Upper lobe of right lung (tissue), 1 donor: ENCODE results near the gene DNAJB1. TPM values are rescaled to one million over a fixed set of nuclear protein-coding genes. Genes with fewer than 3 reads are reported as not detected.
A peak's percentile ranks its signal among the peaks of the same experiment; 100 is the strongest.

Source experiments
- ATAC-seq: fragments of 200-7000 bp; cut with Tn5 transposase; one replicate; pipeline ENCODE4 v1.9.1; 2020; ENCODE audit warnings: mild to moderate bottlenecking, moderate library complexity
- DNase-seq: peaks from one replicate; pipeline ENCODE4 v3.0.0-alpha.2; 2020
- H3K27ac ChIP-seq: fragments of 200-600 bp; one replicate; pipeline ENCODE4 v1.8.0; 2022
- H3K27me3 ChIP-seq: fragments of 200-600 bp; one replicate; pipeline ENCODE4 v1.8.0; 2022; ENCODE audit warnings: mild to moderate bottlenecking
- H3K36me3 ChIP-seq: fragments of 200-600 bp; one replicate; pipeline ENCODE4 v1.8.0; 2022
- H3K4me1 ChIP-seq: fragments of 200-600 bp; one replicate; pipeline ENCODE4 v1.8.0; 2022
- H3K4me3 ChIP-seq: fragments of 200-600 bp; one replicate; pipeline ENCODE4 v1.8.0; 2022; ENCODE audit warnings: mild to moderate bottlenecking
- H3K9me3 ChIP-seq: fragments of 200-600 bp; one replicate; pipeline ENCODE4 v1.8.0; 2022
- intact Hi-C: fragments of 100-400 bp; cut with DNase I; formaldehyde crosslinking; loops from one replicate; pipeline ENCODE4 v1.11.0; 2022
- total RNA-seq: library from RNA; stranded (reverse); fragmentation: NEBNext Ultra II Directional; extraction: Animal tissue kit (Norgen Biotek cat#: 25700); gene quantifications from one replicate; pipeline ENCODE4 v1.2.1, GENCODE V29; 2021
- TF ChIP-seq, protein P1 (sequence below): fragments of 200-600 bp; IDR thresholded peaks from one replicate; pipeline ENCODE4 v1.8.0; 2022; ENCODE audit warnings: antibody characterized with exemption
- donor health status: DM: no; HTN: yes; CAD: no; lungs with severe emphysema.

DNAJB1 gene
- total RNA-seq, 1 donor from 2014 or later = 99.7 TPM

- Histone ChIP-seq H3K27ac (peak overlapping the region; percentile 0), H3K4me1 (peaks cover 11% of the 10 kb centered on the region), H3K27me3 (no peaks in the 10 kb centered on the region), H3K36me3 (peaks cover 11% of the 10 kb centered on the region), H3K4me3 (no peak overlapping the region), H3K9me3 (no peaks in the 10 kb centered on the region)
- TF ChIP-seq, protein P1, sequence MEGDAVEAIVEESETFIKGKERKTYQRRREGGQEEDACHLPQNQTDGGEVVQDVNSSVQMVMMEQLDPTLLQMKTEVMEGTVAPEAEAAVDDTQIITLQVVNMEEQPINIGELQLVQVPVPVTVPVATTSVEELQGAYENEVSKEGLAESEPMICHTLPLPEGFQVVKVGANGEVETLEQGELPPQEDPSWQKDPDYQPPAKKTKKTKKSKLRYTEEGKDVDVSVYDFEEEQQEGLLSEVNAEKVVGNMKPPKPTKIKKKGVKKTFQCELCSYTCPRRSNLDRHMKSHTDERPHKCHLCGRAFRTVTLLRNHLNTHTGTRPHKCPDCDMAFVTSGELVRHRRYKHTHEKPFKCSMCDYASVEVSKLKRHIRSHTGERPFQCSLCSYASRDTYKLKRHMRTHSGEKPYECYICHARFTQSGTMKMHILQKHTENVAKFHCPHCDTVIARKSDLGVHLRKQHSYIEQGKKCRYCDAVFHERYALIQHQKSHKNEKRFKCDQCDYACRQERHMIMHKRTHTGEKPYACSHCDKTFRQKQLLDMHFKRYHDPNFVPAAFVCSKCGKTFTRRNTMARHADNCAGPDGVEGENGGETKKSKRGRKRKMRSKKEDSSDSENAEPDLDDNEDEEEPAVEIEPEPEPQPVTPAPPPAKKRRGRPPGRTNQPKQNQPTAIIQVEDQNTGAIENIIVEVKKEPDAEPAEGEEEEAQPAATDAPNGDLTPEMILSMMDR = no peak
- no peak for ATAC-seq
- intact Hi-C loops = no loop called here
- no peak for DNase-seq
These were observed 42.5 kb upstream of the DNAJB1 start for GRCh38 chr19:14560776-14561108.

DNA sequence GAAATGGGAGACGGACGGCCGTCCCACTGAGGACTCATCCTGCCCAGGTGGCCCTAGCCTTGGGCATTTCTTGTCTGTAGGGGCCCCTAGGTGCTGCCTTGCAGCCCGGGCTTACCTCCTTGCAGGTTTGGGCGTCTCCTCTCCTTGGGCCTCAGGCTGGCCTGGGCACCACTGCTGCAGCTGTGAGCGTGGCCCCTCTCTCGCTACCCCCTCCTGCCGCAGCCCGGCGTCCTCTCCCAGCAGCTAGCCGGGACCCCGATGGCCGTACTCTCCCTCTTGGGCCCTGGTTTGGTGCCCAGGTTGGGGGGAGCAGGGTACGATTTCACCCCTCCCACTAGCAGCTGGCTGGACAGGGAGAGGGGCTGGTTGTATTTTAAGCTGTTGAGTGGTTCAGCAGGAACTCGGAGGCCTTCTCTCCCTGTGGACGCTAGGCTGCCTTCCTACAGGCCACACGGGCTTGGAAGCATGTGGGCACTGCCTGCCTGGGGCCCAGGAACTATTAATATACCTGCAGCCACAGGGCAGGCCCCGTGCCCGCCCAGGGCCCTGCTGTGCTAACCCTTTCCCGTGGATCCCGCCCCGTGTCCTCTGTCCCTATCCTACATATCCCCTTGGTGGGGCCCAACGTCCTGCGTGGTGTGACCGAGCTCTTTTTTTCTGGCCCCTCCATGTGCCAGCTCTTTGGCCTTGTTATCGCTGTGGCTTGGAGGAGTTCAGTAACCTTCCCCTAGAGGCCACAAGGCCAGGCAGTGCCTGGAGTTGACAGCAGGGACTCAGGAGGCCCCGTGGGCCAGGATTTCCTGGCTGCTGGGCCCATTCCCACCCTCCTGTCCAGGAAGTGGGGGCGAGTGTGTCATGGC lies 41.9 kb upstream of the DNAJB1 start:
- peak overlapping the region; percentile 0 for H3K27ac ChIP-seq
- DNase-seq = no peak
- intact Hi-C loops = no loop called here

DNA sequence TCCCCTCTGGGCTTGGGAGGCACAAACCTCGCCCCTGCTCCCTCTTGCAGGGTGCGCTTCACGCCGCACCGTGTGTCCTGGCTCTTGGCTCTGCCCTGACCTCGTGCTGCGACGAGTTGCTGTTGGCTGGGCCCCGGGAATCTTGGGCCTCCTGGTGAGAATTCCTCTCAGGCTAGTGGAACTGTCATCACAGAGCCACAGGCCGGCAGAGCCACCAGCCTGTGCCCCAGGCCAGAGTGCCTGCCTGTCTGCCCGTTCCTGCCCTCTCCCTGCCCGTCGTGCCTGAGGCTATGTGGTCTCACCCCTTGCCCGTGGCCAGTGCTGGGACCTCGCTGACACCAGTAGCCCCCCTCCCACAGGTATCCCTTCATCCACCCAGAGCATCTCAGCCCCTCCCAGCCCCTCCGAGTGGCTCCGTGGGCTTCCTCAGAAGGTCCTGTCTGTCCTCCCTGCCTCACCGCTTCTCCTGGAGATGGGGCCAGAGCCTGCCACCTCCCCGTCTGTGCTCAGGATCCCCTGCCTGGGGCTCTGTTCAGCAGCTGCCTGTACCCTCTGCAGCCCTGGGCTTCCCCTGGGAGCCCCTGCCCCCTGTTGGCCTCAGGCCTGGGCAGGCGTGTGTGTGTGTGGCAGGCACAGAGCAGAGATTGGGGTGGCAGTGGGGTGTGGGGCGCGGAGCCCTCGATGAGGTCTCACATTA lies 40.3 kb upstream of the DNAJB1 start:
- TF ChIP-seq, protein P1 = no peak

More for the DNA sequence above, 41.9 kb upstream of the DNAJB1 start:
- peaks cover 5% of the 10 kb centered on the region for H3K36me3 ChIP-seq
- TF ChIP-seq, protein P1 = no peak
- no peak overlapping the region for H3K4me3 ChIP-seq
- H3K9me3 ChIP-seq = no peaks in the 10 kb centered on the region
- ATAC-seq = no peak
- H3K4me1 ChIP-seq = peaks cover 11% of the 10 kb centered on the region
- H3K27me3 ChIP-seq = no peaks in the 10 kb centered on the region

DNA sequence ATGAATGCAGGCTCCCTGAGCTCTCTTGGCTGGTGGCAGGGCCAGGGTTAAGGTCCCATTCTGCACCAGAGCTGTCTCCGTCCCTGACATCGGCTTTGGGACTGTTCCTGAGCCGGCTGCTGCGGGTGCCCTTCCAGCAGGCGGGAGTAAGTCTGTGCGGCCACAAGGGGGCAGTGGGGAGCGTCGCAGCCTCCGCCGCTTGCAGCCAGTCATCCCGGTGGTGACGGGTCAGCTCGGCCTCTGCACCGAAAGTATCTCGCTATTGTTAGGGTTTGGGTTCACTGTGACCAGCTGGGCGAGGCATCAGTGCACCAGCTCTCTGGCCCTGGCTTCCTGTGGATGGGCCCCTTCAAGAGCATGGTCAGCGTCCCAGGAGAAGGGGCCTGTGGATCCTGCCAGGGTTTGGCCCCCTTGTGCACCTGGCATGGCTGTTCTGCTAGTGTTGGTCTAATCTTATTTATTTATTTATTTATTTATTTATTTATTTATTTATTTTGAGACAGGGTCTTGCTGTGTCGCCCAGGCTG lies 38.5 kb upstream of the DNAJB1 start:
- H3K4me1 ChIP-seq = peaks cover 11% of the 10 kb centered on the region
- TF ChIP-seq, protein P1 = peak; percentile 97
- ATAC-seq (peak; percentile 92), DNase-seq (peak; percentile 88)
- no peak overlapping the region for H3K27ac ChIP-seq
- H3K36me3 ChIP-seq = no peaks in the 10 kb centered on the region
- no peaks in the 10 kb centered on the region for H3K9me3 ChIP-seq
- H3K27me3 ChIP-seq = no peaks in the 10 kb centered on the region
- peak overlapping the region; percentile 0 for H3K4me3 ChIP-seq
- intact Hi-C loops = no loop called here

More for the DNA sequence above, 40.3 kb upstream of the DNAJB1 start:
- DNase-seq (no peak), ATAC-seq (no peak)
- no peak overlapping the region for H3K27ac ChIP-seq
- no peak overlapping the region for H3K4me3 ChIP-seq
- intact Hi-C loops = no loop called here
- H3K9me3 ChIP-seq = no peaks in the 10 kb centered on the region
- H3K27me3 ChIP-seq = no peaks in the 10 kb centered on the region
- peaks cover 11% of the 10 kb centered on the region for H3K4me1 ChIP-seq
- no peaks in the 10 kb centered on the region for H3K36me3 ChIP-seq

- intact Hi-C loops = no loop called here
- Histone ChIP-seq H3K36me3 (no peaks in the 10 kb centered on the region), H3K27me3 (no peaks in the 10 kb centered on the region), H3K9me3 (no peaks in the 10 kb centered on the region), H3K4me1 (peaks cover 15% of the 10 kb centered on the region), H3K27ac (no peak overlapping the region), H3K4me3 (peak overlapping the region; percentile 0)
- TF ChIP-seq, protein P1 = no peak
- DNase-seq (no peak), ATAC-seq (no peak)
These were observed 37.9 kb upstream of the DNAJB1 start for GRCh38 chr19:14555918-14556661.
